BLaER1 treated with 17β-estradiol and CSF1 and Interleukin-3, amounts not matched to agents 10 nM and 100 nM (cell line): Measurements from ENCODE around the gene KIRREL1.
A peak's percentile ranks its signal among the peaks of the same experiment; 100 is the strongest.

ENCODE experiments used
- H3K27ac ChIP-seq, 11 experiments: shearing (Covaris generic); formaldehyde crosslinking; 2 replicates each; pipeline ENCODE4 v1.8.1; 2022
- H3K27me3 ChIP-seq, 11 experiments: shearing (Covaris generic); formaldehyde crosslinking; 2 replicates each; pipeline ENCODE4 v1.8.1; 2022
- H3K36me3 ChIP-seq, 11 experiments: shearing (Covaris generic); formaldehyde crosslinking; 2 replicates each; pipeline ENCODE4 v1.8.1; 2022
- H3K4me1 ChIP-seq, 10 experiments: shearing (Covaris generic); formaldehyde crosslinking; 2 replicates each; pipeline ENCODE4 v1.8.1; 2022
- H3K4me2 ChIP-seq, 11 experiments: shearing (Covaris generic); formaldehyde crosslinking; 2 replicates each; pipeline ENCODE4 v1.8.1; 2022
- H3K4me3 ChIP-seq, 10 experiments: shearing (Covaris generic); formaldehyde crosslinking; 2 replicates each; pipeline ENCODE4 v1.8.1; 2022
- H3K9ac ChIP-seq, 11 experiments: shearing (Covaris generic); formaldehyde crosslinking; 2 replicates each; pipeline ENCODE4 v1.8.1; 2022
- H3K9me3 ChIP-seq, 11 experiments: shearing (Covaris generic); formaldehyde crosslinking; replicated peaks in 1 of 11; 2 replicates each; pipeline ENCODE4 v1.8.1; 2022
- H4K20me1 ChIP-seq, 11 experiments: shearing (Covaris generic); formaldehyde crosslinking; 2 replicates each; pipeline ENCODE4 v1.8.1; 2022
- Cebpa-rat ChIP-seq, 11 experiments: shearing (Covaris generic); IDR thresholded peaks; 2 replicates each; pipeline ENCODE4 v1.8.1; 2022

The KIRREL1 gene

GRCh38 chr1:157983787-157984186, 9.7 kb upstream of the KIRREL1 start:
- Histone ChIP-seq H3K27ac (no peak overlapping the region), H3K4me3 (no peak overlapping the region), H3K9ac (no peak overlapping the region), H3K9me3 (no peaks in the 10 kb centered on the region), H3K4me1 (peaks cover 0 to 22% (median 3%) of the 10 kb centered on the region in 10 experiments; a peak in 7 of 20 replicates), H3K4me2 (peak overlapping the region in 6 of 11 experiments; percentile 6 to 41 (median 14); a peak in 3 of 22 replicates), H3K36me3 (no peaks in the 10 kb centered on the region), H4K20me1 (no peaks in the 10 kb centered on the region), H3K27me3 (no peaks in the 10 kb centered on the region)
- TF ChIP-seq Cebpa-rat (IDR thresholded peaks at IDR 0.05): no peak

GRCh38 chr1:157984469-157984868, 9.0 kb upstream of the KIRREL1 start:
- H3K27me3 ChIP-seq: no peaks in the 10 kb centered on the region

GRCh38 chr1:157985473-157985872, 8.0 kb upstream of the KIRREL1 start:
- H3K27me3 ChIP-seq: no peaks in the 10 kb centered on the region
- H3K4me2 ChIP-seq: no peak overlapping the region
- no peak overlapping the region for H3K27ac ChIP-seq
- H4K20me1 ChIP-seq: no peaks in the 10 kb centered on the region
- no peak overlapping the region for H3K9ac ChIP-seq
- no peak overlapping the region for H3K4me3 ChIP-seq
- TF ChIP-seq Cebpa-rat (IDR thresholded peaks at IDR 0.05): no peak
- no peaks in the 10 kb centered on the region for H3K9me3 ChIP-seq
- H3K36me3 ChIP-seq: no peaks in the 10 kb centered on the region
- H3K4me1 ChIP-seq: peaks cover 0 to 22% (median 3%) of the 10 kb centered on the region in 10 experiments; a peak in 7 of 20 replicates

More at GRCh38 chr1:157984469-157984868, 9.0 kb upstream of the KIRREL1 start:
- H3K9me3 ChIP-seq: no peaks in the 10 kb centered on the region
- no peak for TF ChIP-seq Cebpa-rat (IDR thresholded peaks at IDR 0.05)
- peaks cover 0 to 22% (median 3%) of the 10 kb centered on the region in 10 experiments; a peak in 7 of 20 replicates for H3K4me1 ChIP-seq
- no peak overlapping the region for H3K9ac ChIP-seq
- no peak overlapping the region for H3K4me3 ChIP-seq
- H4K20me1 ChIP-seq: no peaks in the 10 kb centered on the region
- no peak overlapping the region for H3K27ac ChIP-seq
- H3K4me2 ChIP-seq: peak overlapping the region in 3 of 11 experiments; percentile 6 to 41 (median 26); a peak in 1 of 22 replicates
- no peaks in the 10 kb centered on the region for H3K36me3 ChIP-seq

- Histone ChIP-seq H3K4me1 (peaks cover 7 to 26% (median 13%) of the 10 kb centered on the region in 10 experiments; a peak in 19 of 20 replicates), H3K36me3 (no peaks in the 10 kb centered on the region), H3K9me3 (no peaks in the 10 kb centered on the region), H3K27ac (no peak overlapping the region), H3K4me3 (no peak overlapping the region), H3K9ac (no peak overlapping the region), H3K27me3 (no peaks in the 10 kb centered on the region), H4K20me1 (no peaks in the 10 kb centered on the region), H3K4me2 (no peak overlapping the region)
- TF ChIP-seq Cebpa-rat (IDR thresholded peaks at IDR 0.05): no peak
Measured at GRCh38 chr1:157988002-157988401, 5.4 kb upstream of the KIRREL1 start.

- peak overlapping the region in 6 of 10 experiments; percentile 84 to 92 (median 86); a peak in 10 of 20 replicates for H3K4me3 ChIP-seq
- H3K4me1 ChIP-seq: peaks cover 14 to 35% (median 26%) of the 10 kb centered on the region in 10 experiments
- peak overlapping the region in 6 of 11 experiments; percentile 8 to 88 (median 84); a peak in 6 of 22 replicates for H3K27ac ChIP-seq
- H4K20me1 ChIP-seq: peaks cover 0 to 28% (median 16%) of the 10 kb centered on the region in 11 experiments; a peak in 18 of 22 replicates
- H3K9me3 ChIP-seq: no peaks in the 10 kb centered on the region
- TF ChIP-seq Cebpa-rat (IDR thresholded peaks at IDR 0.05): no peak
- no peaks in the 10 kb centered on the region for H3K27me3 ChIP-seq
- peak overlapping the region in 5 of 11 experiments; percentile 89 to 96 (median 93); a peak in 5 of 22 replicates for H3K9ac ChIP-seq
- H3K4me2 ChIP-seq: peak overlapping the region; percentile 84 to 94 (median 90)
- H3K36me3 ChIP-seq: no peaks in the 10 kb centered on the region
Measured at GRCh38 chr1:157992031-157992832, 1.2 kb upstream of the KIRREL1 start.

GRCh38 chr1:157992833-157993146, 655 bp upstream of the KIRREL1 start:
- Histone ChIP-seq H3K4me3 (peak overlapping the region; percentile 65 to 92 (median 84)), H3K9me3 (no peaks in the 10 kb centered on the region), H3K4me2 (peak overlapping the region; percentile 84 to 94 (median 90)), H3K27me3 (no peaks in the 10 kb centered on the region), H3K36me3 (no peaks in the 10 kb centered on the region), H3K9ac (peak overlapping the region; percentile 82 to 96 (median 89); a peak in 19 of 22 replicates), H3K4me1 (peaks cover 14 to 35% (median 26%) of the 10 kb centered on the region in 10 experiments), H3K27ac (peak overlapping the region in 10 of 11 experiments; percentile 69 to 90 (median 88); a peak in 18 of 22 replicates), H4K20me1 (peaks cover 3 to 33% (median 18%) of the 10 kb centered on the region in 11 experiments; a peak in 18 of 22 replicates)
- no peak for TF ChIP-seq Cebpa-rat (IDR thresholded peaks at IDR 0.05)

- H3K36me3 ChIP-seq: no peaks in the 10 kb centered on the region
- peak overlapping the region; percentile 11 to 90 (median 87); a peak in 21 of 22 replicates for H3K27ac ChIP-seq
- peak overlapping the region; percentile 65 to 92 (median 84) for H3K4me3 ChIP-seq
- H3K9ac ChIP-seq: peak overlapping the region; percentile 82 to 96 (median 89)
- H3K9me3 ChIP-seq: no peaks in the 10 kb centered on the region
- TF ChIP-seq Cebpa-rat (IDR thresholded peaks at IDR 0.05): no peak
- H3K27me3 ChIP-seq: no peaks in the 10 kb centered on the region
- peaks cover 7 to 44% (median 30%) of the 10 kb centered on the region in 11 experiments; a peak in 19 of 22 replicates for H4K20me1 ChIP-seq
- H3K4me1 ChIP-seq: peaks cover 14 to 35% (median 26%) of the 10 kb centered on the region in 10 experiments
- peak overlapping the region; percentile 84 to 94 (median 90) for H3K4me2 ChIP-seq
Measured at GRCh38 chr1:157993918-157994605, 617 bp downstream of the KIRREL1 start.

- Histone ChIP-seq H4K20me1 (peaks cover 15 to 53% (median 37%) of the 10 kb centered on the region in 11 experiments; a peak in 19 of 22 replicates), H3K4me3 (peak overlapping the region; percentile 37 to 92 (median 84); a peak in 14 of 20 replicates), H3K9me3 (no peaks in the 10 kb centered on the region), H3K4me1 (peaks cover 14 to 35% (median 26%) of the 10 kb centered on the region in 10 experiments), H3K36me3 (no peaks in the 10 kb centered on the region), H3K4me2 (peak overlapping the region; percentile 63 to 94 (median 90)), H3K9ac (peak overlapping the region in 8 of 11 experiments; percentile 12 to 96 (median 93); a peak in 15 of 22 replicates), H3K27ac (peak overlapping the region in 2 of 11 experiments; percentile 5 to 31; a peak in 1 of 22 replicates), H3K27me3 (no peaks in the 10 kb centered on the region)
- no peak for TF ChIP-seq Cebpa-rat (IDR thresholded peaks at IDR 0.05)
Measured at GRCh38 chr1:157994704-157995582, 1.5 kb downstream of the KIRREL1 start.
